ENCODE results near the gene SMIM23.

The SMIM23 gene

GRCh38 chr5:171785517-171785916 lies at the start of gene SMIM23:
TSS of gene SMIM23 (plus strand) at chr5:171785817. CDS start at chr5:171785872, 55 bp downstream.
- no peak for DNase-seq (ENCODE audit: low read depth)

GRCh38 chr5:171736976-171737891 lies 48.4 kb upstream of the SMIM23 start:
- DNase-seq (ENCODE audit: low read depth), result no peak

- no peak for DNase-seq (ENCODE audit: low read depth)
These were observed 47.1 kb upstream of the SMIM23 start for GRCh38 chr5:171738501-171738900.

DNA sequence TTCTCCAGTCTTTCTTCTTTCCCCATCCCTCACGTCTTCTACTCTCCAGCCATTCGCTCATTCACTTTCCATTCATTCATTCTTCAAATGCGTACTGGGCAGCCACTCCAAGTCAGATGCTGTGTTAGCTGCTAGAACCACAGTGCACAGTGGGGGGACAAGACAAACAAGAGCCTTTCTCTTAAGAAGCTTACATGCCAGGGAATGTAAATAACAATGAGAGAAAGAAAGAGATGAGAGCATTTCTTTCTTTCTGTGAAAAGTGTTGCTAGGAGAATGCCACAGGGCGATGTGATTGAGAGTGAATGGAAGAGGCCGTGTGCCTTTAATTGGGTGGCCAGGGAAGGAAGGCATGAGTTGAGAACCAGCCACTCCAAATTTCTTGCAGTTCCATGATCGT lies 46.3 kb upstream of the SMIM23 start:
- DNase-seq (ENCODE audit: low read depth), result no peak

- DNase-seq (ENCODE audit: low read depth), result no peak
These were observed 42.1 kb upstream of the SMIM23 start for GRCh38 chr5:171743436-171744076.

- no peak for DNase-seq (ENCODE audit: low read depth)
These were observed 41.4 kb upstream of the SMIM23 start for GRCh38 chr5:171744264-171744663.

DNA sequence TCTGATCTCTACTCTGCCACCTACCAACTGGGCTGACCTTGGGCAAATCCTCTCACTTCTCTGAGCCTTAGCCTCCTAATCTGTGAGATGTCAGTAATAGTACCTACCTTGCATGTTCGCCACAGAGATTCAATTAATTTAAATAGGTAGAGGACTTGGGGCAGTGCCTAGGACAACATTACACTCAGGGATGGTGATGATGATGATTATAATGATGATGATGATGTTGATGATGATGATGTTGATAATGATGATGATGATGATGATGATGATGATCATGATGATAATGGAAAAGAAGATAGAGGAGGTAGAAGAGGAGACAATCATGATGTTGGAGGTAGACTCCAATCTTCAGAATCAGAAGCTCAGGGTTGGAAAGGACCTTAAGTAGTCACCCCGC lies 40.7 kb upstream of the SMIM23 start:
- no peak for DNase-seq (ENCODE audit: low read depth)

- DNase-seq (ENCODE audit: low read depth), result no peak
These were observed 40.0 kb upstream of the SMIM23 start for GRCh38 chr5:171745602-171746001.

- DNase-seq (ENCODE audit: low read depth), result no peak
These were observed 38.4 kb upstream of the SMIM23 start for GRCh38 chr5:171747061-171747859.

GRCh38 chr5:171748720-171749119 lies 36.9 kb upstream of the SMIM23 start:
- no peak for DNase-seq (ENCODE audit: low read depth)

GRCh38 chr5:171749365-171749764 lies 36.3 kb upstream of the SMIM23 start:
- DNase-seq (ENCODE audit: low read depth), result no peak

GRCh38 chr5:171750311-171750788 lies 35.3 kb upstream of the SMIM23 start:
- no peak for DNase-seq (ENCODE audit: low read depth)

GRCh38 chr5:171755354-171755821 lies 30.2 kb upstream of the SMIM23 start:
- no peak for DNase-seq (ENCODE audit: low read depth)

DNA sequence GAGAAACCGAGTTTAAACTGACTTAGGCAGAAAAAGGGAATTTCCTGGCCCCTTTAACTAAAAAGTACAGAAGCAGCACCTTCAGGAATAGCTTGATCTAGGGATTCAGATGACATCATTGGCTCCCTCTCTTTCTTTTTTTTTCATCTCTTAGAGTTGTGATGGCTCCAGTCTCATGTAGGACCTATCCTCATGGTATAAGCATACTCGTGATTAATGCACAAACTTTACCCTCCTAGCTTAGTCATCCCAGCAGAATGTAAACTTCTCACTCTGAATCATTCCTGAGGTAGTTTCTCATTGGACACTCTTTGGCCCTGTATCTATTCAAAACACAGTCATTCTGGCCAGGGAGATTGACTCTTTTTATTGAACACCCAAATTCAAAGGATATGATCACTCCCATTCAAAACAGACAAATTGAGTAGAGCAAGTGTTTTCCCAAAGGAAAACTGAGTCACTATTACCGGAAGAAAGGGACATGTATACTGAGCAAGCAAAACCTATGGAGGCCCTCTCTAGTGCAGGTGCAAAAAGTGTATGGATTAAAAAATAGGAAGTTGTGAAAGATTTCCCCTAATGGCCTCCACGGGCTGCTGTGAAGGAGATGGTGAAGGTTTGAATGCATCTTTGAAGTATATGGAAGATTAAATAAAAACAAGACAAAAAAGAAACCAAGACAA lies 27.6 kb upstream of the SMIM23 start:
- DNase-seq (ENCODE audit: low read depth), result no peak

DNA sequence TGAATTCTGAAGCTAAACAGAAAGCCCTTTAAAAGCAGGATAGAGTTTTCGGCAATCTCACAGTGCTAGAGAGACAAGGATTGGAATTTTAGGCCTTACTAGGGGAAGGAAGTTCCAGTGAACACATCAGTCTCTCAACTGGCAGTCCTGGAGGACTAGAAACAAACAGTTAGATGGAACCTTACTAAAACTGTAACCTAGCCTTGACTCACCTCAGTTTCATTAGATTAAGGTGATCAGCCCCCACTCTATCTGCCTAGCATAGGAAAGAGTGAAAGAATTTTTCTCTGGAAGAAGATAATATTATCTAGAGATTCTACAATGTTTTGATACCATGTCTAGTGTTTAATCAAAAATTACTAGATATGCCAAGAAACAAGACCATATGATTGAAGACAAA lies 25.8 kb upstream of the SMIM23 start:
- no peak for DNase-seq (ENCODE audit: low read depth)

- DNase-seq (ENCODE audit: low read depth), result no peak
These were observed 23.5 kb upstream of the SMIM23 start for GRCh38 chr5:171762021-171762608.

GRCh38 chr5:171762903-171763302 lies 22.7 kb upstream of the SMIM23 start:
- DNase-seq (ENCODE audit: low read depth), result no peak

GRCh38 chr5:171764265-171764664 lies 21.4 kb upstream of the SMIM23 start:
- no peak for DNase-seq (ENCODE audit: low read depth)

GRCh38 chr5:171766875-171767274 lies 18.7 kb upstream of the SMIM23 start:
- no peak for DNase-seq (ENCODE audit: low read depth)

DNA sequence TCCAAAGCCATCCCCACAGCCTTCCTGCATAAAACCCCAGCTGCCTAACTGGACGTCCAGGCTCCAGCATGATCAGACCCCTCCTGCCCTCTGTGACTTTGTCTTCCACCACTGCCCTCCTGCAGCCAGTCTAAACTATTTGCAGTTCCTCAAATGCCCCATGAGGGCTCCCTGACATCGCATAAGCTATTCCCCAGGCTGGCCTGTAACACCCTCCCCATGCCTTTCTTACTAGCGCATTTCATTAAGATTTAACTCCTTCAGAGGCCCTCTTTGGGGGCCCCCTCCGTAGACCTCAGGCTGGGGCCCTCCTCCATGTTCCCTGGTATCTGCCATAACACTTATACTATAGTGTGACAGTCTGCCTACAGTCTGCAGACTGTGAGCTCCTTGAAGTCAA lies 15.5 kb upstream of the SMIM23 start:
- no peak for DNase-seq (ENCODE audit: low read depth)

DNA sequence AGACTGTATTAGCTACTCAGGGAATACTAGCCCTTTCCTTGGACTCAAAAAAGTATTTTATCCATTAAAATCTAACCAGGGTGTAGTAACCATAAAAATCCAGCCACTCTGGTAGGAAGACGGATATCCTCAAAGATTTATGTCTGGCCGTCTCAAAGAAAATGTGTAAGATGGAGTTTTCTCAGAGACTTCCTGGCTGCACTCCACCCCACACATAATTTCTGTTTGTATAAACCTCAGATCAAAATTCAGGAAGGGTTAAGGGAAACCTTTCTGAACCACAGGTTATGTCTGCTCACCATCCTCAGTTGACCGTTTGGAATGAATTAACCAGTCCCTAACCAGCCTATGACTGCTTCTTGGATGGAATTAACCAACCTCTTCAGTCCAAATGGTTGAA lies 13.8 kb upstream of the SMIM23 start:
- no peak for DNase-seq (ENCODE audit: low read depth)

Measured in stimulated activated CD4-positive, alpha-beta T cell treated with anti-CD3 and anti-CD28 coated beads, Interleukin-2, amount 100 ng/mL, for 4 hours (primary cell).